ENCODE measurements around the gene ANKRD33B. TPM values are rescaled to one million over a fixed set of nuclear protein-coding genes. Genes with fewer than 3 reads are reported as not detected.
"Not testable (repeated sequence)": the region's sequence is repeated elsewhere in the genome, so short reads cannot be mapped to it uniquely, and the experiment has no call there.

Gene ANKRD33B
- total RNA-seq = 1 to 10 TPM in 2 of 4 donors, under 1 TPM in 2; 0.57 to 6.5 (median 1.7) TPM

- no peak for DNase-seq
- Histone ChIP-seq H3K9me3 (no peaks in the 10 kb centered on the region), H3K4me1 (peaks cover 23 to 69% (median 39%) of the 10 kb centered on the region in 3 donors), H3K27ac (peak within 1 kb of the TSS; percentile 67 to 86 (median 80)), H3K4me3 (peak within 1 kb of the TSS; percentile 48 to 81 (median 58)), H3K36me3 (no peaks in the 10 kb centered on the region), H3K27me3 (peaks cover 0 to 47% (median 9%) of the 10 kb centered on the region in 4 donors)
- peak in 2 of 4 donors; percentile 54 to 68 for TF ChIP-seq POLR2A (IDR thresholded peaks at IDR 0.05)
- no peak for TF ChIP-seq CTCF (IDR thresholded peaks at IDR 0.05)
- intact Hi-C loops (cut with DNase I) = loop anchor here (10.0 kb wide), 1 partner anchor 61 kb away; no protein-coding TSS in a partner anchor
- WGBS, 2 donors = no CpG with 5 or more reads among the region's 119 CpGs
Measured at GRCh38 chr5:10563945-10564837, at the start of gene ANKRD33B. Gene ANKRD33B, plus strand, starts transcription at chr5:10564070. Its CDS starts 398 bp downstream, at chr5:10564468.

GRCh38 chr5:10514572-10514971 is 49.3 kb upstream of the ANKRD33B start:
- H3K9me3 ChIP-seq; H3K4me3 ChIP-seq; H3K4me1 ChIP-seq; DNase-seq; H3K27ac ChIP-seq; H3K27me3 ChIP-seq; intact Hi-C loops (cut with DNase I); H3K36me3 ChIP-seq: not testable (repeated sequence)
- WGBS, 2 donors = 90 to 93% methylated on average over 8 of the region's 8 CpGs

- no peaks in the 10 kb centered on the region for H3K4me1 ChIP-seq
- no peaks in the 10 kb centered on the region for H3K36me3 ChIP-seq
- no peaks in the 10 kb centered on the region for H3K9me3 ChIP-seq
- DNase-seq = no peak
- WGBS, 2 donors = 79 to 81% methylated on average over 2 of the region's 2 CpGs
- H3K27me3 ChIP-seq = peaks cover 0 to 8% (median 0%) of the 10 kb centered on the region in 4 donors
- H3K27ac ChIP-seq = no peak overlapping the region
- no peak overlapping the region for H3K4me3 ChIP-seq
- no peak for TF ChIP-seq CTCF (IDR thresholded peaks at IDR 0.05)
- no peak for TF ChIP-seq POLR2A (IDR thresholded peaks at IDR 0.05)
- intact Hi-C loops (cut with DNase I) = no loop called here
Measured at GRCh38 chr5:10515492-10515891, 48.4 kb upstream of the ANKRD33B start.

GRCh38 chr5:10518347-10518746 is 45.5 kb upstream of the ANKRD33B start:
- Histone ChIP-seq H3K27me3 (no peaks in the 10 kb centered on the region), H3K4me1 (no peaks in the 10 kb centered on the region), H3K4me3 (no peak overlapping the region), H3K9me3 (peaks cover 0 to 3% (median 0%) of the 10 kb centered on the region in 3 donors), H3K27ac (no peak overlapping the region), H3K36me3 (no peaks in the 10 kb centered on the region)
- intact Hi-C loops (cut with DNase I) = no loop called here
- 71 to 80% methylated on average over 2 of the region's 2 CpGs for WGBS, 2 donors
- DNase-seq = no peak
- no peak for TF ChIP-seq POLR2A (IDR thresholded peaks at IDR 0.05)
- TF ChIP-seq CTCF (IDR thresholded peaks at IDR 0.05) = no peak

GRCh38 chr5:10519729-10520128 is 44.1 kb upstream of the ANKRD33B start:
- intact Hi-C loops (cut with DNase I) = no loop called here
- no peak overlapping the region for H3K4me3 ChIP-seq
- no peaks in the 10 kb centered on the region for H3K27me3 ChIP-seq
- TF ChIP-seq POLR2A (IDR thresholded peaks at IDR 0.05) (no peak), CTCF (IDR thresholded peaks at IDR 0.05) (no peak)
- H3K36me3 ChIP-seq = no peaks in the 10 kb centered on the region
- no peak for DNase-seq
- no peaks in the 10 kb centered on the region for H3K4me1 ChIP-seq
- no peak overlapping the region for H3K27ac ChIP-seq
- WGBS, 2 donors = 65 to 96% methylated on average over 5 to 7 of the region's 7 CpGs
- H3K9me3 ChIP-seq = peaks cover 0 to 3% (median 0%) of the 10 kb centered on the region in 3 donors

All from esophagus squamous epithelium (tissue), 5 donors.